NAMALWA (cell line): ENCODE results near the gene ADGRB3.
"Not testable (repeated sequence)": the region's sequence is repeated elsewhere in the genome, so short reads cannot be mapped to it uniquely, and the experiment has no call there.

Experiments used
- DNase-seq: peaks from one replicate; pipeline ENCODE4 v3.0.0-alpha.2; 2015; ENCODE audit warnings: low spot score

ADGRB3 gene

DNA sequence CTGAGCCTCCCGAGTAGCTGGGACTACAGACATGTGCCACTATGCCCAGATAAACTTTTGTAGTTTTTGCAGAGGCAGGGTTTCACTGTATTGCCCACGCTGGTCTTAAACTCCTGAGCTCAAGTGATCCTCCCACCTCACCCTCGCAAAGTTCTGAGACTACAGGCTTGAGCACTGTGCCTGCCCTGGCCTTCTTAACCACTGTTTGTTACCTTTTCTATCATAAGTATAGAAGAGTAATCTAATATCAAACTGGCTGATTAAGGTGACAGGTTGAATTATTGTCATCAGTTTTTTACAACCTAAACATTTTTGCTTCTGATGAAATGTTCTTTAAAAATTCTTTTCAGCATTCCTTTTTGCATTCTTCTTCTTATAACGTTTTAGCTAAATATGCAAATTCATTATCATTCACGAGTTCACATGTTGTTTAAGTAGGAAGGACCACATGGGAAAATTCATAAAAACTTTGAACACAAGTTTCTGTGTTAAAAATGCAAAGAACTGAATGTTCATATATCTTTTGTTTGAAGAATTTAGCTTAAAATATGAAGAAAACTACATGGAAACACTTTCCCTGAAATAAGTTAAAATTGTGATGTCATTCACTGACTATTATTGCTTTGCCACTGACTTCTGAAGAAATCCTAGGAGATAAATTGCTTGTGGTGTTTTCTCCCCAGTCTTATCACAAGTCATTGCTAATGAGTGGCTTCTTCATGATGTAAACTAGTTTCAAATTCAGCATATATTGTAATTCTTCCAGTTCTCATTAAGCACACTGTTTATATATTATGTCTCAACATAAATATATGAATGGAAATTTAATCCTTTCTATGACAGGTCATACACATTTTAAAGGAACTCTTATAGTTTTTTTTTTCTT is 106.7 kb downstream of the ADGRB3 start:
- DNase-seq, result no peak

DNA sequence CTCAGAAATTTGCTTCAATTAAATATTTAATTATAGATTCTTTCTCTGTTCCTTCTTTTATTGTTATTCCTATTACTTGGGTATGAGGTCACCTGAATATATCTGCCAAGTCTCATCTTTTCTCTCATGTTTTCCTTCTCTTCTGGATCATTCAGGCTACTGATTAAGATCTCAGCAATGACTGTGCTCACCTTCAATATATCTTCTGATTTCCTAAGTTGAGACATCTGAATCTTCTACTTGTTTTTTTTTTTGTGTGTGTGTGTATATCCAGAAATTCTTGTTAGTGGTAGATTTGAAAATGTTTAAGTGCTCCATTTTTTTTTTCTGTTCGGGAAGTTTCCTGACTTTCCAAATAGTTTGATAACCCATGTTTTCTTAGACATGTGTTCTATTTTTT is 108.0 kb downstream of the ADGRB3 start:
- DNase-seq, result no peak

DNA sequence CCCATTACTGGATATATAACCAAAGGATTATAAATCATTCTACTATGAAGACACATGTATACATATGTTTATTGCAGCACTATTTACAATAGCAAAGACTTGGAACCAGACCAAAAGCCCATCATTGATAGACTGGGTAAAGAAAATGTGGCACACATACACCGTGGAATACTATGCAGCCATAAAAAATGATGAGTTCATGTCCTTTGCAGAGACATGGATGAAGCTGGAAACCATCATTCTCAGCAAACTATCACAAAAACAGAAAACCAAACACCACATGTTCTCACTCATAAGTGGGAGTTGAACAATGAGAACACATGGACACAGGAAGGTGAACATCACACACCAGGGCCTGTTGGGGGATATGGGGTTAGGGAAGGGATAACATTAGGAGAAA is 109.3 kb downstream of the ADGRB3 start:
- DNase-seq, result not testable (repeated sequence)

DNA sequence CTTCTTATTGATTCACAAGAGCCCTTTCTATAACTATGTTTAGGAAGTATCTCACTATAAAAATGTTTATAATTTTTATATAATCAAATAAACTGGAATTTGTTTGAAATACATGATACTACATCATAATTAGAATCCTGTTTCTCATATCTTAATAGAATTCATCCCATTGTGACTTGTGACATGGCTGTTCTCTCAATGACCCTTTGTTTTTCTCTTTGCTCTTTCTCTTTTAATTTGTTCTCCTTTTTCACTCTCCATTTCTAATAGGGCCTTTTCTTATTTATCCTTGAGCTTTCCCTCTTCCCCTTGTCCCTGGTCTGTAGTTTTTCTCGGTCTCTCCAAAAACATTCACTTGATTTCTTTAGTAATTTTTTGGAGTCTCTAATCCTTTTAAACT is 111.3 kb downstream of the ADGRB3 start:
- no peak for DNase-seq

DNA sequence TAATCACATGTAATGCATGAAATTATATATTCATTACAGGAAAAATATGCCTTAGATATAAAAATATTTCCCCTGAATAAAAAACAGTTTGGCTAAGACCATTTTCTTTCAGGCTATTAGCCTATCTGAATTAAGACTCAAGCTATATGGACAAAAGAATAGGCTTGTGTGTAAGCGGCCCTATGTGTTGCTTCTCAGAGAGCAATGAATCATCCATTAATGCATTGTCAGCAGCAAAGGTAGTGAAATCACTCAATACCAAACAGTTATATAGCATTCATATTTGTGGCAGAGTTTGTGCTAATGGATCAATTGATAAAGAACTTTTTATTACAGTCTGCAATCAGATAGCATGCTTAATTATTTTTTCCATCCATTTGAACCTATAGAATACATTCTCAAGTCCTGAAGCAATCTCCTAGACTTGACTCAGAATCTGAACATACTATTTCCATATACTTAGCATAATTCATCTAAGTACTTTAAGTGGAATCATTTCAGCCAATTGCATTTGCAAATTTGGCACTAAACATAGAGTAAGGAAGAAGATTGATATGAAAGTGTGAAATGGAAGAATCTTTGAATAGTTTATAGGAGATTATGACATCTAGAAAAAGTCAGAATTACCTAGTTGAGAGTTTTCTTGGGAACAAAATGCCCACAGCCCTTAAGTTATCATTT is 112.2 kb downstream of the ADGRB3 start:
- DNase-seq, result no peak

DNA sequence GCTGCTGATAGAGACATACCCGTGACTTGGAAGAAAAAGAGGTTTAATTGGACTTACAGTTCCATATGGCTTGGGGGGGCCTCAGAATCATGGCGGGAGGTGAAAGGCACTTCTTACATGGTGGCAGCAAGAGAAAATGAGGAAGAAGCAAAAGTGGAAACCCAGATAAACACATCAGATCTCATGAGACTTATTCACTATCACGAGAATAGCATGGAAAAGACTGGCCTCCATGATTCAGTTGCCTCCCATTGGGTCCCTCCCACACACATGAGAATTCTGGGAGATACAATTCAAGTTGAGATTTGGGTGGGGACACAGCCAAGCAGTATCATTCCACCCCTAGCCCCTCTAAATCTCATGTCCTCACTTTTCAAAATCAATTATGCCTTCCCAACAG is 112.8 kb downstream of the ADGRB3 start:
- not testable (repeated sequence) for DNase-seq

DNA sequence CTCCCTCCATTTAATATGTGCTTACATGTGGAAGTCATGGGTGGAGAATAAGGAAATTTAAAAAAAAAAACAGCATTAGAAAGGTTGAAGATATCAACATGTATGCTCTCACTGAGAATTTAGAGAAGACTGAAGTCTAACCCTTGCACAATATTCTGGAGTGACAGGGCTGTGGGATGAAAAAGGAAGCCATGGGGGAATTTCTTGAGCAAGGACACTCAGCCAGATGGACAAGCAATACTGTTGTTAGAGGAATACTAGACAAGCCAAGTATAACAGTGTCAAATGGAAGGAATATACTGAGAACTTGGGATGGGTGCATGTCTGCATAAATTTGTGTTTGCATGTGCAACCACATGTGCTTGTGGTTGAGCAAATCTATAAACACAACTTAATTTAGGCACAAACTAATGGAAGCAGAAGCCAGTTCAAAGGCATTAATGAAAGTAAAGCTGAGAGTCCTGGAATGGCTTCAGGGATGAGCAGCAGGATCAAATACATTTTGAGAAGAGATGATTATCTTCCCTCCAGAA is 119.7 kb downstream of the ADGRB3 start:
- no peak for DNase-seq

DNA sequence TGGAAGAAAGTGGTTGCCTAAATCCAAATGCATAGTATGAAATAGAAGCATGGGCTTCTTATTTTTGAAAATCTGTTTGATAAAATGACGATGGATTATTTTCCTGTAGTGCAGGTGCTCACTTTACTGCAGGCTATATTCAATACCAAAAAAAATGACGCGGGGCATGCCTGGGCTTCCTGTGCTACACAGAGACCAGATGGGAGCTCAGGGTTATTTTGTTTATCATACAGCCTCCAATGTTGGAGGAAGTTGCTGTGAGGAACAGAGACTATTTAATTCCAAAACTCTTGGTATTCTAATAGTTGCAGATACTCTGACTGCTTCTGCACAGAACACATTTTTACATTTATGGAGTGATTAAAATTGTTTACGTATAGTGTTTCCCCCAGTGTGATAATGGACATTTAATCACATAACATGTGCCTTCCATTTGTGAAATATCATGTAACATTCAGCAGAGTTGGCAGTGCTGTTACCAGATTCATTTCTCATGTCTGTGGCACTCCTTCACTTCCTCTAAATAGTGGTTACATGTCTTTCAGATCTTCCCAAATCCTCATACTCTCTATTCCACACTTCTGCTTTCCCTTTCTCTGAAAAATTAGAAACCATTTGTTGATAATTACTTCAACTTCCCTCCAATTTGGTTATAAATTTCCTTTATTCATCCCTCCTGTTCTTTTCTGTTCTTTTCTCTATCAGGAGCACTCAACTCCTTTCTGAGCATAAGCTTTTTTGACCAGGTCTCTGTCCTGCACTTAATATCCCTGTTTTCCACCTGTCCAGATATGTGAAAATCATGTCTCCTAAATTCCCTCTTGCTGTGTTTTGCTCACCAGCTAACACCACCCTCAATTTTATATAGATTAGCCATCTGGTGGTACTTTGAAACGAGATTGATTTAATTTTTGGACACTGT is 121.6 kb downstream of the ADGRB3 start:
- no peak for DNase-seq

DNA sequence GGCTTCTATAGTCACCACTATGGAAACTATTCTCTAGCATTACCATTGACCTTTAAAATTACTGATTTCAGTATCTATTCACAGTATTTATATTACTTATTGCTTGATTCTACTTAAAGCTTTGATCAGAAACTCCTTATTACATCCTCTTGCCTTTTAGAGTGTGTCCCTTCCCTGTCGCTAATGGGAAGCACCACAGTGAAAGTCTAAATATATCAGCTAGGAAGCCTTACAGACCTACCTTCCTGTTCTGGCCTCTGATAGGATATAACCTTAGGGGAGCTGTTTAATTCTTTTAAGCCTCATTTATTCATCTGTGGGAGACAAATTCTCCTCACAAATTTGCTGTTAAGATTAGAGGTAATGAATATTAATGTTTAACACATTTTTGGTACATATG is 122.7 kb downstream of the ADGRB3 start:
- DNase-seq, result no peak

DNA sequence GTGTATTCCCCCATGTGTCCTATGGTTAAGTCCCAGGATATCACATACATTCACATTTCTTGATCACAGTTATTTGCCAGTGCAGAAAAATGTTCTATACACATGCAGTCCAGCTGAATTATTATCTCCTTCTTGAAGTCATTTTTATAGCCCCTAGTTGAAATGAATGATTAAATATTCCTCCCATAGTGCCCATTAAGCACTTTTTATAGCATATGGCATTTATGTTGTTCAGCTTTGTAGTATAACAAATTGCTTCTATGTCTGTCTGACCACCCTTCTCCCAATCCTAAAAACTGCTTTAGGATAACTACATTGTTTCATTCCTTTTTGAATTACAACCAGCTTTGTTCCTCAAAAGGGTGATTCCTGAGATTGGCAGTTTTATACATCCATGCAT is 123.5 kb downstream of the ADGRB3 start:
- DNase-seq, result no peak

DNA sequence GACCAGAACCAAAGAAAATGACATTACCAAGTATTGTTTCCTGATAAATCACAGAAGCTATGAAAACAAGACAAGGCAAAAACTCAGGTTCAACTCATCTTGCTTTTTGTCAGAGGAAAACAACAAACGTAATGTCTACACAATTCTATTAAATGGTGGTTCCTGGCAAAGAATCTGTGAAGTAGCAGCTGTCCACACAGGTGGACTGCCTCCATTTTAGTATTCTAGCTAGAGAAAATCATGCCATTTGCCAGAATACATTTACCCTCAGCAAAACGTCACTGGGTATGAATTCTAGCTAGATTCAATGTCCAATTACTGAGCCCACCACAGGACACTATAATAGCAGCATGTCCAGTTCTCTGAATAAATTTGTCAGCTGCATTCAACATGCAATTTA is 125.4 kb downstream of the ADGRB3 start:
- DNase-seq, result no peak

DNA sequence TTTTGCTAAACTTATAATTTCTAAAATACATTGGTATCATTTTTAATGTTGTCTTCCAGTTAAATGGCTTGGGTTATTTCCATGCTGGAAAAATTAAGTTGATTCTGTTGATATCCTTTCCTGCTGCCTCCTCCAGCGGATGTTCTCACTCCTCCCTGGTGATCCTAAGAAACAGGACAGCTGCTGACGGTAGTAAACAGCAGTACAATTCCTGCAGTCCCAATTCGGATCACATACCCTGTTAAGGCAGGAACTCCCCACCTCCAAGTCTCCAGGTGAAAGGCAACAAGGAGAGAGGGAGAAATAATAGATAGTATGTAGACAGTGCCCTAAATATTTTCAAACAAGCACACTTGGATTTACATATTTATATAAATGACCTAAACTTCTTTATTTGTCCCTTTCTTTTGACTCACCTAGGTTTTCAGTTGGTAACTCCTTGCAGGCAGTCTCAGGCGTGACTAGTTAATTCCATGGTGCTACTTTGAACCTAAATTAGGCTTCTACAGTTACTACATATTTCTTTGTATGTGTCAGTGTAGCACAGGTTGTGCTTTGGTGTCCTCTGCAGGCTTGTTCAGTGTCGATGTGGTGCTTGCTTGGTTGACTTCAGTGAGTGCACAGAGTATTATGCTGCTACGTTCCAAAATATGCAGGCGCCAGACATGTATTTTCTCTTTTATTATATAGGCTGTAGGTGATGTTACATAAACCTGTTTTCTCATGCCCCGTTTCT is 126.0 kb downstream of the ADGRB3 start:
- no peak for DNase-seq

DNA sequence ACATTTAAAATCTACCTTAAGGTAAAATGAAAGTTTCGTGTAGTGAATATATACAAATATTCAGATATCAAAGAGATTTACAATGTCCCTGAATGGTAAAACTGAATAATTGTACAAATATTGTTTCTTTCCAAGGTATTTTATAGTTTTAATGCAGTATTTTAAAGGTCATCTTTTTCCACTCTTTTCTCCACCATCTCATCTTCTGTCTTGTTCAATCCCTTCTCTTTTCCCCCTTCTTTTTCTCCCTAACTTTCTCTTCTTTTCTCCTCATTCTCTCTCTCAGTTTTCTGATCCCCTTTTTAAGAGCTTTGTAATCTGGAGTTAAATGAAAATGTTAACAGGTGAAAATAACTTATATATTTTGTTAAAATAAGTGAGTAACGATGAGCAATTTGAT is 126.9 kb downstream of the ADGRB3 start:
- no peak for DNase-seq

DNA sequence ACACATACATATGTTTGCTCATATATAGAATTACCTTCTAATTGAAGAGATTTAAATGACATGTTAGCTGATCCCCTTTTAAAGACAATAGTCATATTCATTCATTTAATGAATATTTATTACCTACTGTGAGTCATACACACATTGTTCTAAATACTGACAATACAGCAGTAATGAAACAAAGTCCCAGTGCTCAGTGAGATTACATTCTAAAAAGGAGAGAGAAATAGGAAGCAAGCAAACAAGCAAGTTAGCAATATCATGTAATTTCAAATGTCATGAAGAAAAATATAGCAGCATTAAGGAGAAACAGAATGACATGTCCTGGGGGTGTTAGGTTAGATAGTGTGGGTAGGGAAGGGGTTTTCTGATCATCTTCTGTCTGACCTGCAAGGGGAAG is 136.3 kb downstream of the ADGRB3 start:
- DNase-seq, result no peak

DNA sequence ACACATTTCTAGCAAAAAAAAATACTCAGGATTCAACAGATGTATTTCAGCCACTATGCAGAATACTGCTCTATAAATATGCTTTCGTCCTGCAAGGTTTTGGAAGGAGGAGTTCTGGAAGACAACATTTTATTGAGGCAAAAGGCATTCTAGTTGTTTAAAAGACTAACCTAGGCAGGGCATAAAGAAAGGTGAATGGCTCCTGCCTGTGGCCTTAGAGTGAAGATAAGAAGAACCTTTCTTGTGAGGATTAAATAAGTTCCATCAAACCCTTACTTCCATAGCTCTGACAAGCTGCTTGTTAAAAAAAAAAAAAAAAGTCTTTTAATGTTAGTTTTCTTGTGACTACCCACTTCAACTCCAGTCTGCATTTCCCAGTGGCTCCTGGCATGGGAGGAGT is 139.8 kb downstream of the ADGRB3 start:
- DNase-seq, result no peak

DNA sequence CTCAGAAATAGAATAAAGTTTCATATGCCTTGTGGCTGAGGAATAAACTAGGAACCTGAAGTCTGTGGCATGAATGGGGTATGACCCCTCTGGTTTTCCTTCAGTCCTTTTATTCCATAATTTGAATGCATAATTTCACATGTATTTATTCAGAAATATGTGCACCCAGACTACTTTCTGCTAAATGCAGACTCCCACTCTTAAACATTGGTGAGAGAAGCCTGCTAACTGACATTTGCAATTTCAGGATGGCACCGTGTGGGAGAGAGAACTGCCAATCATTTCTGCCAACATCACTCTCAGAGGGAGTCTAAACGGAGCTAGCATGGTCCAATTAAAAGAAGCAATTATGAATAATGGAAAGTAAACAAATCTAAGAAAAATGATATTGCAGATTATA is 141.3 kb downstream of the ADGRB3 start:
- DNase-seq, result no peak

DNA sequence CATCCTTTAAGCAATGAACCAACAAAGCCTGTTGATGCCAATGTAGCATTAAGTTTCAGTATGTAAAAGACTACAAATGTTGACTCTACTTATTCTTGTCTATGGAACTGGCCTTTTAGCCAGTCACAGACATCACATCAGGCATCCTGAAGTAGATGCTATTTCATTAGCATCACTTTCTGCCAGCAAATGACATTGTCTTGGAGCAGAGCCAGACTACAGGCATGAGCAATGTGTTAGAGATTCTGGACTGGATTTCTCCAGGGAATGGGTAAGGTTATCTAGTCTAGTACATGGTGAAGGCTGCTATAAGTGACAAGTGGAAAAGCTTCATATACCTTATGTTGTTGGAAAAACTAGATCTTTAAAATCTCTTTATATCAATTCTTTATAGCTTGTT is 142.9 kb downstream of the ADGRB3 start:
- no peak for DNase-seq

DNA sequence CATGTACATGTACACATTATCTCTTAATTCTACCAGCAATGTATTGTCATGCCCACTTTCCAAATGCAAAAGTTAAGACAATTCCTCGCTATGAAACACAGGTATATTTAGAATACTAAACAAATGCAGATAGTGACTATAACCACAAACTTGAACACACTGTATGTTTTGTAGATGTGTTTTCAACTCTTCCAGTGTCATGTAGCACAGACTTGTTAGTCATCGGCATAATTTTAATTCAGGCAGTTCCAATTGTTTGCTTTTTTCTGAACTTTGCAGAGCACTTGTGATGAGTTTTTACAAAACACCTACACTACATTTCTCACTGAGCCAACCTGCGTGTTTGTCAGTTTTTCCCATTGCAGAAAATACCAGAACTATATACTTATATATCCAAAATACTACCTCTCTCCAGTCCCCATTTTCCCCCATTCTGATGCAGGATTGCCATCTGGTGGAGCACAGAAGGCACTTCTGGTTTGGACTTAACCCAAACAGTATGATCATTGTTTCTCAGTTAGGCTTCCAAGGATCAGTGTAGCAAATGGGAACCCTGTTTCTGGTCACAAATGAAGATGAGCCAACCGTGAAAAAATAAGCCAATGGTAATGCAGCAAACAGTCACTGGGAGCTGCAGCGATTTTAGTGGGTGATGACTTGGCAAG is 143.4 kb downstream of the ADGRB3 start:
- DNase-seq, result peak; percentile 47

DNA sequence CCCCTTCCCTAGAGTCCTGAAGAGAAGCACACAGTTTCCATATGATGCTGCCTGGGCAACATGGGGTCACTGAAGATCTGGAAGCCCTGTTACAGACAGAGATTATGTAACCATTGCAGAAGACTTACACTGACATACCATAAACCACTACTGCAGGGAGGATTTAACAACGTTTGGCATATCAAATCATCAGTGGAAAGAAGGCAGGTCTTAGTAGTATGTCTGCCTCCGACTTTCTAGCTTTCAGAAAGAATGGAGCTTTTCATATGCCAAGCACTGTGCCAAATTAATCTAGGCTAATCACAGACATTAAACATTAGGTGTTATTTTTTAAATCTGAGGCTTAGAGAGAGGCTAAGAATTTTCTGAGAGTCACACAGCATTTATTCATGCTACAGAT is 144.3 kb downstream of the ADGRB3 start:
- no peak for DNase-seq

DNA sequence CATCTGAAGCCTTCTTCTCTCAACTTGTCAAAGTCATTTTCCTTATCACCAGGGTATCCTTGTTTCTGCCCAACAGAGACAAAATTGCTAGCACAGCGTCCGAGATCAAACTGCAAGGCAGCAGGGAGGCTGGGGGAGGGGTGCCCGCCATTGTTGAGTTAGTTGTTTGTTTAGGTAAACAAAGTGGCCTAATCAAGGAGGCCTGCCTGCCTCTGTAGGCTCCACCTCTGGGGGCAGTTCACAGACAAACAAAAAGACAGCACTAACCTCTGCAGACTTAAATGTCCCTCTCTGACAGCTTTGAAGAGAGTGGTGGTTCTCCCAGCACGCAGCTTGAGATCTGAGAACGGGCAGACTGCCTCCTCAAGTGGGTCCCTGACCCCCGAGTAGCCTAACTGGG is 155.0 kb downstream of the ADGRB3 start:
- not testable (repeated sequence) for DNase-seq

DNA sequence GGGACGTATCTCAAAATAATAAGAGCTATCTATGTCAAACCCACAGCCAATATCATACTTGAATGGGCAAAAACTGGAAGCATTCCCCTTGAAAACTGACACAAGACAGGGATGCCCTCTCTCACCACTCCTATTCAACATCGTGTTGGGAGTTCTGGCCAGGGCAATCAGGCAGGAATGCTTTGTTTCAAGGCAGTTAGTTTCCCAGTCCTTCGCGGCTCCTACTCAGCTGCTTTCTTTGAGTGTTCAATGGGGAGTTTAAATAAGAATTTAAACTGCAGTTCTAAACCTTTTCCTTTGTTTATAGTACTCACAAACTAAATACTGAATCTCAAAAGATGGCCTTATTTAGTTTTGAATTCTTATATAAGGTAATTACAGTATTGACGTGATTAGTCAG is 179.9 kb downstream of the ADGRB3 start:
- not testable (repeated sequence) for DNase-seq
